HepG2 (cell line): ENCODE data around the gene IFNG-AS1. TPM values are rescaled to one million over a fixed set of nuclear protein-coding genes. Genes with fewer than 3 reads are reported as not detected.

Experiments
- ATAC-seq: fragments of 200-7000 bp; cut with Tn5 transposase; 3 replicates; pipeline ENCODE4 v1.9.1; 2020; ENCODE audit warnings: mild to moderate bottlenecking, moderate library complexity
- BruUV-seq: library from RNA; stranded (reverse); fragments of 400-500 nt; replicated peaks from 2 replicates; lab custom pipeline; 2021; lab: Mats Ljungman, UMichigan
- CTCF ChIA-PET: fragments of 300-600 bp; formaldehyde crosslinking; extraction: SDS; loops from one replicate; lab custom pipeline; 2021; ENCODE audit warnings: low total read pairs, inconsistent platforms, low intra/inter-chr PET ratio; lab: Yijun Ruan, JAX
- POLR2A ChIA-PET: fragments of 350-600 bp; sonication (Branson Sonifier 250); formaldehyde crosslinking; loops from one replicate; lab custom pipeline; 2020; ENCODE audit warnings: antibody characterized with exemption, inconsistent platforms; lab: Yijun Ruan, JAX
- DNase-seq: peaks from one replicate; pipeline ENCODE4 v3.0.0-alpha.2; 2015; ENCODE audit warnings: low spot score
- FAIRE-seq: peaks from 3 replicates; lab custom pipeline; 2011; peaks lifted over from hg19 to GRCh38; lab: Jason Lieb, UNC
- H2AFZ ChIP-seq: one replicate; pipeline ENCODE4 v1.6.1; 2011; ENCODE audit warnings: low read length, inconsistent platforms
- H3K27ac ChIP-seq: fragments of 300-600 bp; 3 replicates; pipeline ENCODE4 v1.8.0; 2011; ENCODE audit warnings: mixed run types, mild to moderate bottlenecking, mixed read lengths, low read length, inconsistent platforms; ENCODE audit not compliant: insufficient read depth; ENCODE audit errors: extremely low read length
- H3K27me3 ChIP-seq, 2 experiments: fragments of 200-600 bp in 1 of 2; 2 replicates in 1 of 2; 3 replicates in 1 of 2; pipeline versions ENCODE4 v1.6.0 to v1.8.0; 2011; ENCODE audit warnings: low read length in 2 of 2, mild to moderate bottlenecking in 2 of 2, moderate library complexity in 2 of 2, inconsistent platforms in 1 of 2; ENCODE audit not compliant: insufficient read depth in 2 of 2, control insufficient read depth in 1 of 2
- H3K36me3 ChIP-seq, 2 experiments: fragments of 200-600 bp in 1 of 2; replicated peaks in 1 of 2; 2 replicates in 1 of 2; 3 replicates in 1 of 2; pipeline versions ENCODE4 v1.5.1 to v1.8.0; 2011; ENCODE audit warnings: low read length in 2 of 2, inconsistent platforms in 1 of 2; ENCODE audit not compliant: insufficient read depth in 2 of 2, control insufficient read depth in 1 of 2
- H3K4me1 ChIP-seq: 2 replicates; pipeline ENCODE4 v1.5.1; 2012; ENCODE audit warnings: low read length, inconsistent platforms; ENCODE audit not compliant: insufficient read depth
- H3K4me2 ChIP-seq: 2 replicates; pipeline ENCODE4 v1.6.0; 2011; ENCODE audit warnings: low read depth, low read length, inconsistent platforms
- H3K4me3 ChIP-seq, 3 experiments: fragments of 200-600 bp in 1 of 3; sonication (generic), shearing (Covaris generic) in 1 of 3; replicated peaks in 1 of 3; 2 replicates each; pipeline ENCODE4 v1.5.1; 2011 to 2016; ENCODE audit warnings: low read length in 3 of 3, inconsistent platforms in 2 of 3, low read depth in 2 of 3, mild to moderate bottlenecking in 2 of 3, control low read depth in 1 of 3, mixed read lengths in 1 of 3; ENCODE audit not compliant: insufficient read depth in 1 of 3
- H3K79me2 ChIP-seq: one replicate; pipeline ENCODE4 v1.6.1; 2011; ENCODE audit warnings: low read length, inconsistent platforms; ENCODE audit not compliant: insufficient read depth
- H3K9ac ChIP-seq: 2 replicates; pipeline ENCODE4 v1.6.0; 2011; ENCODE audit warnings: mild to moderate bottlenecking, low read depth, low read length, inconsistent platforms; ENCODE audit not compliant: insufficient read depth
- H3K9me3 ChIP-seq: 2 replicates; pipeline ENCODE4 v1.5.1; 2012; ENCODE audit warnings: mild to moderate bottlenecking, low read length
- H4K20me1 ChIP-seq: 2 replicates; pipeline ENCODE4 v1.6.0; 2011; ENCODE audit warnings: inconsistent platforms, mild to moderate bottlenecking, low read length, moderate library complexity; ENCODE audit not compliant: insufficient read depth
- ATF1 ChIP-seq: IDR thresholded peaks from 2 replicates; pipeline ENCODE4 v1.6.1; 2016; ENCODE audit warnings: mild to moderate bottlenecking, control low read depth
- MAFF ChIP-seq: IDR thresholded peaks from 2 replicates; pipeline ENCODE4 v1.6.1; 2011; ENCODE audit warnings: low read depth, low read length, improper control_type of control experiment
- MAFK ChIP-seq, 2 experiments: IDR thresholded peaks in 1 of 2; conservative IDR thresholded peaks in 1 of 2; 2 replicates each; pipeline ENCODE4 v1.6.1; 2011; ENCODE audit warnings: improper control_type of control experiment in 2 of 2, low read length in 2 of 2
- RBM39 ChIP-seq: fragments of 200-400 bp; formaldehyde crosslinking; IDR thresholded peaks from one replicate; pipeline ENCODE4 v1.6.1; 2018; ENCODE audit warnings: antibody characterized with exemption, mild to moderate bottlenecking, low read depth, low read length; ENCODE audit not compliant: poor library complexity, severe bottlenecking
- RFX5 ChIP-seq: IDR thresholded peaks from 2 replicates; pipeline ENCODE4 v1.6.1; 2011; ENCODE audit warnings: low read depth, low read length, improper control_type of control experiment
- SSRP1 ChIP-seq: IDR thresholded peaks from 2 replicates; pipeline ENCODE4 v1.6.1; 2016; ENCODE audit warnings: control low read depth
- TFDP1 ChIP-seq: IDR thresholded peaks from 2 replicates; pipeline ENCODE4 v1.6.1; 2016; ENCODE audit warnings: missing compliant biosample characterization, missing genetic modification reagents, borderline replicate concordance
- ZMYM3 ChIP-seq: sonication (generic); formaldehyde crosslinking; IDR thresholded peaks from 2 replicates; pipeline ENCODE4 v1.5.1; 2020; ENCODE audit warnings: mild to moderate bottlenecking, missing genetic modification reagents
- ZNF292 ChIP-seq: sonication (generic); formaldehyde crosslinking; IDR thresholded peaks from 2 replicates; pipeline ENCODE4 v1.8.1; 2022; ENCODE audit warnings: mild to moderate bottlenecking, low read depth, missing genetic modification reagents, borderline replicate concordance
- WGBS: methylation state at CpG from one replicate; pipeline ENCODE4 v1.1.6; 2017; ENCODE audit warnings: low lambda C conversion rate; 5-methylcytosine and 5-hydroxymethylcytosine counted together
- in situ Hi-C: cut with HindIII; loops from 2 replicates; pipeline ENCODE4 v1.10.0; 2017; ENCODE audit warnings: low pct_unique_long_range_greater_than_20kb; ENCODE audit not compliant: extremely low pct_ligation_motif_present
- intact Hi-C: fragments of 100-400 bp; cut with micrococcal nuclease; formaldehyde crosslinking; loops from one replicate; pipeline ENCODE4 v1.10.0; 2022; ENCODE audit not compliant: unreplicated experiment
- polyA plus RNA-seq, 8 experiments: library from polyadenylated mRNA; depleted of rRNA in 3 of 8; stranded (reverse) in 7 of 8; unstranded in 1 of 8; fragments of >200 nt; fragmentation: Illumina TruSeq in 4 of 8; extraction: Trizol in 4 of 8; gene quantifications; 2 replicates each; pipeline versions ENCODE4 v1.2.1 to v1.2.3, GENCODE V29; 2011 to 2016; ENCODE audit warnings: low read depth in 4 of 8, missing spikeins in 1 of 8, mixed read lengths in 1 of 8; ENCODE audit not compliant: insufficient read depth in 1 of 8
- total RNA-seq, 5 experiments: library from RNA; depleted of rRNA; stranded (reverse); fragments of >200 nt; fragmentation: Illumina TruSeq; extraction: Trizol; gene quantifications; 2 replicates each; pipeline ENCODE4 v1.2.3, GENCODE V29; 2016; ENCODE audit warnings: low read depth in 1 of 5
- TF ChIP-seq, protein P1 (sequence below): sonication (generic); formaldehyde crosslinking; IDR thresholded peaks from 2 replicates; pipeline ENCODE4 v1.8.0; 2022; ENCODE audit warnings: low read depth, missing genetic modification reagents

IFNG-AS1 gene
- total and polyA plus RNA-seq, 2 of the 13 experiments (the other 11 are each of a cell fraction or from before 2014, with no cell fraction given), result not detected

GRCh38 chr12:68031174-68031573 is 41.9 kb downstream of the IFNG-AS1 start:
- 1% methylated on average over 3 of the region's 3 CpGs for WGBS
- Histone ChIP-seq H3K36me3 (no peaks in the 10 kb centered on the region), H3K9me3 (no peaks in the 10 kb centered on the region), H3K4me2 (no peak overlapping the region), H4K20me1 (no peaks in the 10 kb centered on the region), H3K27me3 (peaks cover 0 to 3% of the 10 kb centered on the region in 2 experiments; a peak in 2 of 5 replicates), H3K4me1 (no peaks in the 10 kb centered on the region), H3K9ac (no peak overlapping the region), H3K4me3 (no peak overlapping the region), H2AFZ (no peak overlapping the region), H3K27ac (no peak overlapping the region), H3K79me2 (no peaks in the 10 kb centered on the region)
- POLR2A ChIA-PET, result no interaction called here
- TF ChIP-seq, protein P1, sequence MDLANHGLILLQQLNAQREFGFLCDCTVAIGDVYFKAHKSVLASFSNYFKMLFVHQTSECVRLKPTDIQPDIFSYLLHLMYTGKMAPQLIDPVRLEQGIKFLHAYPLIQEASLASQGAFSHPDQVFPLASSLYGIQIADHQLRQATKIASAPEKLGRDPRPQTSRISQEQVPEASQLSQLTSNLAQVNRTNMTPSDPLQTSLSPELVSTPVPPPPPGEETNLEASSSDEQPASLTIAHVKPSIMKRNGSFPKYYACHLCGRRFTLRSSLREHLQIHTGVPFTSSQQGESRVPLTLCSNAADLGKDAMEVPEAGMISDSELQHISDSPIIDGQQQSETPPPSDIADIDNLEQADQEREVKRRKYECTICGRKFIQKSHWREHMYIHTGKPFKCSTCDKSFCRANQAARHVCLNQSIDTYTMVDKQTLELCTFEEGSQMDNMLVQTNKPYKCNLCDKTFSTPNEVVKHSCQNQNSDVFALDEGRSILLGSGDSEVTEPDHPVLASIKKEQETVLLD (CRISPR knock-in tag), result no peak
- no peak for TF ChIP-seq ATF1 (CRISPR knock-in tag)
- no peak for TF ChIP-seq ZNF292 (CRISPR knock-in tag)
- TF ChIP-seq TFDP1 (CRISPR knock-in tag), result no peak
- no peak for TF ChIP-seq RFX5
- no peak for TF ChIP-seq SSRP1
- peak; percentile 72 to 81 for TF ChIP-seq MAFK (conservative IDR thresholded peaks at IDR 0.05 in 1 of 2, IDR thresholded peaks at IDR 0.05 in 1 of 2; ENCODE audit: low read length in 2 of 2)
- no peak for TF ChIP-seq ZMYM3
- TF ChIP-seq RBM39, result no peak
- TF ChIP-seq MAFF, result peak; percentile 73
- no peak for FAIRE-seq
- CTCF ChIA-PET, result no interaction called here
- no peak for DNase-seq
- intact Hi-C loops, result no loop called here
- BruUV-seq, result no TSS peak
- in situ Hi-C loops, result loop anchor here (25.0 kb wide), 1 partner anchor 281 kb away; no protein-coding TSS in a partner anchor
- no peak for ATAC-seq
